MM.1S (cell line): ENCODE measurements around the gene CDC45.
"Not testable (repeated sequence)": the region's sequence is repeated elsewhere in the genome, so short reads cannot be mapped to it uniquely, and the experiment has no call there.

Source experiments
- DNase-seq: peaks from one replicate; pipeline ENCODE4 v3.0.0-alpha.2; 2015
- H2AFZ ChIP-seq: fragments of 300-600 bp; sonication (generic); 2 replicates; pipeline ENCODE4 v1.6.0; 2016; ENCODE audit warnings: antibody characterized with exemption, low read length
- H3F3A ChIP-seq: fragments of 300-600 bp; sonication (generic); 2 replicates; pipeline ENCODE4 v1.6.1; 2016; ENCODE audit warnings: mild to moderate bottlenecking, antibody characterized with exemption, low read length, moderate library complexity, mixed read lengths; ENCODE audit not compliant: insufficient read depth
- H3K27ac ChIP-seq: fragments of 300-600 bp; sonication (generic); 2 replicates; pipeline ENCODE4 v1.5.1; 2016; ENCODE audit warnings: mild to moderate bottlenecking, low read length
- H3K27me3 ChIP-seq: fragments of 300-600 bp; sonication (generic); replicated peaks from 2 replicates; pipeline ENCODE4 v1.6.0; 2016; ENCODE audit warnings: low read length; ENCODE audit not compliant: insufficient read depth
- H3K36me3 ChIP-seq: fragments of 300-600 bp; sonication (generic); replicated peaks from 2 replicates; pipeline ENCODE4 v1.6.1; 2016; ENCODE audit warnings: mild to moderate bottlenecking, low read length, mixed read lengths; ENCODE audit not compliant: insufficient read depth
- H3K4me1 ChIP-seq: fragments of 300-600 bp; sonication (generic); 2 replicates; pipeline ENCODE4 v1.6.1; 2016; ENCODE audit warnings: low read length, mixed read lengths
- H3K4me2 ChIP-seq: fragments of 300-600 bp; sonication (generic); 2 replicates; pipeline ENCODE4 v1.6.0; 2016; ENCODE audit warnings: low read depth, low read length
- H3K4me3 ChIP-seq: fragments of 300-600 bp; sonication (generic); 2 replicates; pipeline ENCODE4 v1.5.1; 2016; ENCODE audit warnings: low read length, mixed read lengths
- H3K79me2 ChIP-seq: fragments of 300-600 bp; sonication (generic); 2 replicates; pipeline ENCODE4 v1.6.1; 2016; ENCODE audit warnings: mixed run types, low read length, mixed read lengths
- H3K9ac ChIP-seq: fragments of 300-600 bp; sonication (generic); 2 replicates; pipeline ENCODE4 v1.6.1; 2016; ENCODE audit warnings: low read length, mixed read lengths
- H3K9me2 ChIP-seq: fragments of 300-600 bp; sonication (generic); replicated peaks from 2 replicates; pipeline ENCODE4 v1.6.1; 2016; ENCODE audit warnings: mild to moderate bottlenecking, low read length, mixed read lengths; ENCODE audit not compliant: insufficient read depth
- H3K9me3 ChIP-seq: fragments of 300-600 bp; sonication (generic); replicated peaks from 2 replicates; pipeline ENCODE4 v1.6.1; 2016; ENCODE audit warnings: mild to moderate bottlenecking, low read length, mixed read lengths; ENCODE audit not compliant: insufficient read depth
- H4K20me1 ChIP-seq: fragments of 300-600 bp; sonication (generic); 2 replicates; pipeline ENCODE4 v1.6.1; 2016; ENCODE audit warnings: mild to moderate bottlenecking, low read length, moderate library complexity, mixed read lengths; ENCODE audit not compliant: insufficient read depth
- CTCF ChIP-seq: fragments of 300-600 bp; sonication (generic); IDR thresholded peaks from 2 replicates; pipeline ENCODE4 v1.5.1; 2016; ENCODE audit warnings: antibody characterized with exemption, low read length, mixed read lengths
- EZH2 ChIP-seq: fragments of 300-600 bp; sonication (generic); optimal IDR thresholded peaks from 2 replicates; pipeline ENCODE3; 2017; ENCODE audit warnings: low read depth, mild to moderate bottlenecking, antibody characterized with exemption, low read length, mixed read lengths
- EZH2phosphoT487 ChIP-seq: fragments of 300-600 bp; sonication (generic); IDR thresholded peaks from 2 replicates; pipeline ENCODE4 v1.6.1; 2018; ENCODE audit warnings: antibody characterized with exemption, low read length

The CDC45 gene

DNA sequence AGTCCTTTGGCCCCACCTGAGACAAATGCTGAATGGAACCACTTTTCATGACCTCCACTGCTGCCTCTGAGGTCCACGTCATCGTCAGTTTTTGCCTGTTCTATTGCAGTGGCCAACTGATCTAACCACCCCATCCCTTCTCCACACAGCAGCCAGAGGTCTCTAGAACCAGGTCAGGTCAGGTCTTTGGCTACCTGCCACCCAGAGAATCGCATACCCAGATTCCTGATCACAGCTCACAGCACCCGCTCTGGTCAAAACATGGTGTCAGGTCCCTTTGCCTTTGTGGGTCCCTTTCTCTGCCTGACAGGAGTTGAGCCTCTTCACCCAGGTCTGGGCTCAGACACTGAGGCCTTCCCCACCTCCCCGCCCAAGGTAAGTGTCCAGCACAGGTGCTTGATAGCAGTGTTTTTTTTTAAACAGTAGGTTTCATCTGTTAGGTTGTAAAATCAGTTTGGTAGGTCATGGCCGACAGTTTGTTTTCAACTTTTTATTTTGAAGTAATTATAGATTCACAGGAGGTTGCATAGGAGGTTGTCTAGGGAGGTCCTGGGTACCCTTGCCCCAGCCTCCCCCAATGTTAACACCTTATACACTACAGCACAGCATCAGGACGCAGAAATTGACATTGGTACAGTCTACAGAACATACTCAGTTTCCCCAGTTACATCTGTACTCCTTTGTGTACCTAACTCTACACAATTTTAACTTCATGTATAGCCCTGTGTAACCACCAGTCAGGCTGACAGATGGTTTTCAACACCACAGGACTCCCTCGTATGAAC lies 39.1 kb upstream of the CDC45 start:
- no peaks in the 10 kb centered on the region for H3K9me3 ChIP-seq
- no peak for TF ChIP-seq EZH2
- TF ChIP-seq EZH2phosphoT487, result no peak
- no peak for TF ChIP-seq CTCF
- H3K27ac ChIP-seq, result no peak overlapping the region
- DNase-seq, result no peak
- no peak overlapping the region for H3K4me3 ChIP-seq
- no peak overlapping the region for H3K4me2 ChIP-seq
- H3K9ac ChIP-seq, result no peak overlapping the region
- H3K79me2 ChIP-seq, result peaks cover 56% of the 10 kb centered on the region
- H2AFZ ChIP-seq, result no peak overlapping the region
- H3K27me3 ChIP-seq, result no peaks in the 10 kb centered on the region
- H3K9me2 ChIP-seq, result no peaks in the 10 kb centered on the region
- no peaks in the 10 kb centered on the region for H4K20me1 ChIP-seq
- H3F3A ChIP-seq, result no peaks in the 10 kb centered on the region
- no peaks in the 10 kb centered on the region for H3K36me3 ChIP-seq
- H3K4me1 ChIP-seq, result no peaks in the 10 kb centered on the region

GRCh38 chr22:19442166-19442565 lies 37.6 kb upstream of the CDC45 start:
- H3K9ac ChIP-seq, result no peak overlapping the region
- H3F3A ChIP-seq, result 0 out of 2 replicates have a peak, but pooled peaks cover 4% of the 10 kb centered on the region
- H3K9me2 ChIP-seq, result no peaks in the 10 kb centered on the region
- H3K27me3 ChIP-seq, result no peaks in the 10 kb centered on the region
- H3K79me2 ChIP-seq, result peaks cover 71% of the 10 kb centered on the region
- no peaks in the 10 kb centered on the region for H3K36me3 ChIP-seq
- no peak overlapping the region for H3K4me3 ChIP-seq
- no peak for DNase-seq
- no peak for TF ChIP-seq EZH2phosphoT487
- TF ChIP-seq CTCF, result no peak
- TF ChIP-seq EZH2, result no peak
- peaks cover 5% of the 10 kb centered on the region for H3K4me1 ChIP-seq
- no peak overlapping the region for H3K4me2 ChIP-seq
- H3K9me3 ChIP-seq, result no peaks in the 10 kb centered on the region
- H4K20me1 ChIP-seq, result no peaks in the 10 kb centered on the region
- H3K27ac ChIP-seq, result no peak overlapping the region
- no peak overlapping the region for H2AFZ ChIP-seq

DNA sequence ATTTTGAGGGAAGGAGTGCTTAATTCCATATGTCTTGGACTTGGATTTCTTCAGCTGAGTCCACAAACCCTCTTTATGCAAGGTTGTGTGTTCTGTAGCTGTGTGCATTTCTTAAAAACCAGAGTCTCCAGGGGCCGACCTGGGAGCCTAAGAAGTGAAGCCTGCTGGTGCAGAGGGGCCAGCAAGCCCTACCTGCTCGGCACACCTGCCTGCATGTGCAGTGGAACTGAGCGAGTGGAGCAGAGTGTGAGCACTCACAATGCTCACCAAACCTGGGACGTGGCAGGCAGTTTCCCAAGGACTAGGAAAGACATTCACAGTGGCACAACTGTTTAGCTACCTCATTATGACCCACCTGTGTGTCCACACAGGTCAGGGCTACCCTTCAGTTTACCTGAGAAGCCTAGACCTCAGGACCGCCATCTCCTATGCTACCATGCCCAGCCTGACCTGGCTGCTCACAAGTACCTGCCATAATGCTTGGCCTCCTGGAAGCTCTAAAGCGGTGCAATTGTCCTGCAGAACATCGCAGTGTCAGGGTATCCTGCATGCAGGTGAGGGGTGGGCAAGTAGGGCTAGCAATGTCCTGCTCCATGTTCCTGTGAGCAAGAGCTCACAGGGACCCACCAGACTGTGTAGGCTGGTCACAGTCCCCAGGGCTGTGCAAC lies 36.0 kb upstream of the CDC45 start:
- Histone ChIP-seq H4K20me1 (no peaks in the 10 kb centered on the region), H3K27me3 (no peaks in the 10 kb centered on the region)

DNA sequence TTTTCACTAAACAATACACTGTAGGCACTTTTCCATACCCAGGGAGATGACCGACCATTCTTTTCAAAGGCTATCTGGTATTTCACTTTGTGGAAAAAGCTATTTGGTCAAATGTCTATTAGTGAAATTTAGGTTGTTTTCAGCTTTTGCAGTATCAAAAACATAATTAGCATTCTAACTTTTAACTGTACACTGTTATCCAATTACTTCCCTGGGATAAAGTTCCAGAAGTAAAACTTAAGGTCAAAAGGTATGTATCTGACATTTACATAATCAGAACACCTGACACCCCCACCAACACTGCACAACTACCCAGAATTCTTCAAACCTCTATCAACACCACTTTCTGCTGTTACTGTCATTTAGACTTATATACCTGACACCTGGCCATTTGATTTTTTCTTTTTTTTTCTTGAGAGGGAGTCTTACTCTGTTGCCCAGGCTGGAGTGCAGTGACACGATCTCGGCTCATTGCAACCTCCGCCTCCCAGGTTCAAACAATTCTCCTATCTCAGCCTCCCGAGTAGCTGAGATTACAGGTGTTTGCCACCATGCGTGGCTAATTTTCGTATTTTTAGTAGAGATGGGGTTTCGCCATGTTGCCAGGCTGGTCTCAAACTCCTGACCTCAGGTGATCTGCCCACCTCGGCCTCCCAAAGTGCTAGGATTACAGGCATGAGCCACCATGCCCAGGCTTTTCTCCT lies 34.3 kb upstream of the CDC45 start:
- H3K4me1 ChIP-seq, result peaks cover 16% of the 10 kb centered on the region
- not testable (repeated sequence) for H3K9me2 ChIP-seq, H3K36me3 ChIP-seq, H3K9me3 ChIP-seq, H3K4me2 ChIP-seq, DNase-seq, H2AFZ ChIP-seq, H4K20me1 ChIP-seq, H3K27ac ChIP-seq, H3K9ac ChIP-seq, H3K4me3 ChIP-seq, H3K27me3 ChIP-seq
- H3K79me2 ChIP-seq, result peaks cover 80% of the 10 kb centered on the region
- peaks cover 24% of the 10 kb centered on the region for H3F3A ChIP-seq

More for the DNA sequence above, 36.0 kb upstream of the CDC45 start:
- Histone ChIP-seq H3K79me2 (peaks cover 77% of the 10 kb centered on the region), H3K9ac (no peak overlapping the region), H3K36me3 (no peaks in the 10 kb centered on the region), H3K9me2 (no peaks in the 10 kb centered on the region), H3K4me3 (no peak overlapping the region), H3K9me3 (no peaks in the 10 kb centered on the region), H3K27ac (no peak overlapping the region), H2AFZ (no peak overlapping the region), H3F3A (peaks cover 13% of the 10 kb centered on the region; the same call in 1 of the 2 replicates), H3K4me2 (no peak overlapping the region), H3K4me1 (peaks cover 7% of the 10 kb centered on the region)
- TF ChIP-seq CTCF (no peak), EZH2 (no peak)
- no peak for DNase-seq
